ENCODE results near the gene NKPD1.
A peak's percentile ranks its signal among the peaks of the same experiment; 100 is the strongest.

The NKPD1 gene

GRCh38 chr19:45162608-45163143 lies 1.9 kb upstream of the NKPD1 start:
- no peak overlapping the region for H3K4me3 ChIP-seq (ENCODE audit: low read depth, low read length)
- no peaks in the 10 kb centered on the region for H3K27me3 ChIP-seq (ENCODE audit: insufficient read depth, low read length)
- H3K27ac ChIP-seq (ENCODE audit: low read depth, low read length) = no peak overlapping the region
- peaks cover 5% of the 10 kb centered on the region for H3K4me1 ChIP-seq (ENCODE audit: control insufficient read depth, insufficient read depth, low read length, unreplicated experiment)
- no peaks in the 10 kb centered on the region for H3K36me3 ChIP-seq (ENCODE audit: insufficient read depth, low read length)
- H2AFZ ChIP-seq (ENCODE audit: low read length, unreplicated experiment) = no peak overlapping the region
- no peaks in the 10 kb centered on the region for H3K79me2 ChIP-seq (ENCODE audit: control insufficient read depth, insufficient read depth, low read length, unreplicated experiment)

GRCh38 chr19:45161738-45162607 lies 1.2 kb upstream of the NKPD1 start:
- peaks cover 5% of the 10 kb centered on the region for H3K4me1 ChIP-seq (ENCODE audit: control insufficient read depth, insufficient read depth, low read length, unreplicated experiment)
- no peak overlapping the region for H3K4me3 ChIP-seq (ENCODE audit: low read depth, low read length)
- no peaks in the 10 kb centered on the region for H3K27me3 ChIP-seq (ENCODE audit: insufficient read depth, low read length)
- no peaks in the 10 kb centered on the region for H3K79me2 ChIP-seq (ENCODE audit: control insufficient read depth, insufficient read depth, low read length, unreplicated experiment)
- no peaks in the 10 kb centered on the region for H3K36me3 ChIP-seq (ENCODE audit: insufficient read depth, low read length)
- H2AFZ ChIP-seq (ENCODE audit: low read length, unreplicated experiment) = no peak overlapping the region
- H3K27ac ChIP-seq (ENCODE audit: low read depth, low read length) = no peak overlapping the region

- H3K4me3 ChIP-seq (ENCODE audit: low read depth, low read length) = no peak overlapping the region
- H3K27me3 ChIP-seq (ENCODE audit: insufficient read depth, low read length) = no peaks in the 10 kb centered on the region
- H3K27ac ChIP-seq (ENCODE audit: low read depth, low read length) = no peak overlapping the region
- no peaks in the 10 kb centered on the region for H3K79me2 ChIP-seq (ENCODE audit: control insufficient read depth, insufficient read depth, low read length, unreplicated experiment)
- H3K36me3 ChIP-seq (ENCODE audit: insufficient read depth, low read length) = no peaks in the 10 kb centered on the region
- H2AFZ ChIP-seq (ENCODE audit: low read length, unreplicated experiment) = no peak overlapping the region
- peaks cover 5% of the 10 kb centered on the region for H3K4me1 ChIP-seq (ENCODE audit: control insufficient read depth, insufficient read depth, low read length, unreplicated experiment)
Measured at GRCh38 chr19:45159971-45160324, 834 bp downstream of the NKPD1 start.

- Histone ChIP-seq H3K79me2 (ENCODE audit: control insufficient read depth, insufficient read depth, low read length, unreplicated experiment) (no peaks in the 10 kb centered on the region), H3K36me3 (ENCODE audit: insufficient read depth, low read length) (no peaks in the 10 kb centered on the region), H3K27ac (ENCODE audit: low read depth, low read length) (no peak overlapping the region), H2AFZ (ENCODE audit: low read length, unreplicated experiment) (no peak overlapping the region), H3K4me1 (ENCODE audit: control insufficient read depth, insufficient read depth, low read length, unreplicated experiment) (peaks cover 4% of the 10 kb centered on the region), H3K4me3 (ENCODE audit: low read depth, low read length) (no peak overlapping the region), H3K27me3 (ENCODE audit: insufficient read depth, low read length) (no peaks in the 10 kb centered on the region)
Measured at GRCh38 chr19:45159210-45159970, 1.4 kb downstream of the NKPD1 start.

GRCh38 chr19:45158503-45159209 lies 2.1 kb downstream of the NKPD1 start:
- no peak overlapping the region for H3K27ac ChIP-seq (ENCODE audit: low read depth, low read length)
- H3K4me3 ChIP-seq (ENCODE audit: low read depth, low read length) = no peak overlapping the region
- no peaks in the 10 kb centered on the region for H3K36me3 ChIP-seq (ENCODE audit: insufficient read depth, low read length)
- no peaks in the 10 kb centered on the region for H3K27me3 ChIP-seq (ENCODE audit: insufficient read depth, low read length)
- H3K79me2 ChIP-seq (ENCODE audit: control insufficient read depth, insufficient read depth, low read length, unreplicated experiment) = no peaks in the 10 kb centered on the region
- no peak overlapping the region for H2AFZ ChIP-seq (ENCODE audit: low read length, unreplicated experiment)
- peaks cover 6% of the 10 kb centered on the region for H3K4me1 ChIP-seq (ENCODE audit: control insufficient read depth, insufficient read depth, low read length, unreplicated experiment)

GRCh38 chr19:45156751-45157150 lies 4.0 kb downstream of the NKPD1 start:
- Histone ChIP-seq H2AFZ (ENCODE audit: low read length, unreplicated experiment) (no peak overlapping the region), H3K4me1 (ENCODE audit: control insufficient read depth, insufficient read depth, low read length, unreplicated experiment) (peaks cover 10% of the 10 kb centered on the region), H3K79me2 (ENCODE audit: control insufficient read depth, insufficient read depth, low read length, unreplicated experiment) (no peaks in the 10 kb centered on the region), H3K27ac (ENCODE audit: low read depth, low read length) (no peak overlapping the region), H3K36me3 (ENCODE audit: insufficient read depth, low read length) (no peaks in the 10 kb centered on the region), H3K4me3 (ENCODE audit: low read depth, low read length) (no peak overlapping the region), H3K27me3 (ENCODE audit: insufficient read depth, low read length) (no peaks in the 10 kb centered on the region)

GRCh38 chr19:45156011-45156630 lies 4.7 kb downstream of the NKPD1 start:
- Histone ChIP-seq H3K27me3 (ENCODE audit: insufficient read depth, low read length) (no peaks in the 10 kb centered on the region), H3K36me3 (ENCODE audit: insufficient read depth, low read length) (no peaks in the 10 kb centered on the region), H3K27ac (ENCODE audit: low read depth, low read length) (no peak overlapping the region), H3K4me1 (ENCODE audit: control insufficient read depth, insufficient read depth, low read length, unreplicated experiment) (peaks cover 10% of the 10 kb centered on the region), H3K4me3 (ENCODE audit: low read depth, low read length) (no peak overlapping the region), H2AFZ (ENCODE audit: low read length, unreplicated experiment) (no peak overlapping the region), H3K79me2 (ENCODE audit: control insufficient read depth, insufficient read depth, low read length, unreplicated experiment) (no peaks in the 10 kb centered on the region)

- Histone ChIP-seq H3K79me2 (ENCODE audit: control insufficient read depth, insufficient read depth, low read length, unreplicated experiment) (no peaks in the 10 kb centered on the region), H3K4me1 (ENCODE audit: control insufficient read depth, insufficient read depth, low read length, unreplicated experiment) (peaks cover 10% of the 10 kb centered on the region), H3K36me3 (ENCODE audit: insufficient read depth, low read length) (no peaks in the 10 kb centered on the region), H3K27ac (ENCODE audit: low read depth, low read length) (peak overlapping the region; percentile 70), H3K27me3 (ENCODE audit: insufficient read depth, low read length) (no peaks in the 10 kb centered on the region), H3K4me3 (ENCODE audit: low read depth, low read length) (peak overlapping the region; percentile 73), H2AFZ (ENCODE audit: low read length, unreplicated experiment) (no peak overlapping the region)
Measured at GRCh38 chr19:45154064-45154827, 6.5 kb downstream of the NKPD1 start.

- Histone ChIP-seq H2AFZ (ENCODE audit: low read length, unreplicated experiment) (no peak overlapping the region), H3K4me1 (ENCODE audit: control insufficient read depth, insufficient read depth, low read length, unreplicated experiment) (peaks cover 10% of the 10 kb centered on the region), H3K79me2 (ENCODE audit: control insufficient read depth, insufficient read depth, low read length, unreplicated experiment) (no peaks in the 10 kb centered on the region), H3K27me3 (ENCODE audit: insufficient read depth, low read length) (no peaks in the 10 kb centered on the region), H3K27ac (ENCODE audit: low read depth, low read length) (peak overlapping the region; percentile 70; the same call in 1 of the 2 replicates), H3K36me3 (ENCODE audit: insufficient read depth, low read length) (no peaks in the 10 kb centered on the region), H3K4me3 (ENCODE audit: low read depth, low read length) (peak overlapping the region; percentile 73)
Measured at GRCh38 chr19:45153339-45154063, 7.3 kb downstream of the NKPD1 start.
